GM04504 (cell line): ENCODE measurements around the gene ZFAND4.
"Not testable (repeated sequence)": the region's sequence is repeated elsewhere in the genome, so short reads cannot be mapped to it uniquely, and the experiment has no call there.

ENCODE experiments used
- DNase-seq: peaks from one replicate; pipeline ENCODE4 v3.0.0-alpha.2; 2012; ENCODE audit warnings: low read depth

Gene ZFAND4

GRCh38 chr10:45589868-45590267 lies 82.7 kb downstream of the ZFAND4 start:
- DNase-seq: no peak

GRCh38 chr10:45589009-45589408 lies 83.6 kb downstream of the ZFAND4 start:
- DNase-seq: no peak

GRCh38 chr10:45586028-45586824 lies 86.3 kb downstream of the ZFAND4 start:
- DNase-seq: no peak

- no peak for DNase-seq
Measured at GRCh38 chr10:45585131-45585530, 87.4 kb downstream of the ZFAND4 start.

- no peak for DNase-seq
Measured at GRCh38 chr10:45582386-45582781, 90.2 kb downstream of the ZFAND4 start.

GRCh38 chr10:45581582-45582385 lies 90.8 kb downstream of the ZFAND4 start:
- DNase-seq: no peak

- DNase-seq: no peak
Measured at GRCh38 chr10:45581216-45581549, 91.4 kb downstream of the ZFAND4 start.

GRCh38 chr10:45580371-45581215 lies 92.0 kb downstream of the ZFAND4 start:
- DNase-seq: no peak

- no peak for DNase-seq
Measured at GRCh38 chr10:45578384-45578971, 94.1 kb downstream of the ZFAND4 start.

GRCh38 chr10:45575966-45576597 lies 96.5 kb downstream of the ZFAND4 start:
- no peak for DNase-seq

- not testable (repeated sequence) for DNase-seq
Measured at GRCh38 chr10:45575032-45575761, 97.4 kb downstream of the ZFAND4 start.

- DNase-seq: no peak
Measured at GRCh38 chr10:45569471-45569870, 103.1 kb downstream of the ZFAND4 start.

GRCh38 chr10:45566415-45566814 lies 106.2 kb downstream of the ZFAND4 start:
- DNase-seq: no peak
